A673 (cell line): Measurements from ENCODE around the gene ERP44.

Experiments used
- EZH2 ChIP-seq: fragments of 200-600 bp; sonication (generic); IDR thresholded peaks from 2 replicates; pipeline ENCODE4 v1.6.1; 2017; ENCODE audit warnings: borderline replicate concordance, low read depth, mild to moderate bottlenecking, mixed read lengths, antibody characterized with exemption, low read length; ENCODE audit not compliant: poor library complexity, severe bottlenecking
- TF ChIP-seq, protein P1 (sequence below): fragments of 300-800, 200-600 bp; sonication (generic); conservative IDR thresholded peaks from 2 replicates; pipeline ENCODE4 v1.5.1; 2017; ENCODE audit warnings: low read depth, mild to moderate bottlenecking, antibody characterized with exemption, low read length, moderate library complexity, mixed read lengths

DNA sequence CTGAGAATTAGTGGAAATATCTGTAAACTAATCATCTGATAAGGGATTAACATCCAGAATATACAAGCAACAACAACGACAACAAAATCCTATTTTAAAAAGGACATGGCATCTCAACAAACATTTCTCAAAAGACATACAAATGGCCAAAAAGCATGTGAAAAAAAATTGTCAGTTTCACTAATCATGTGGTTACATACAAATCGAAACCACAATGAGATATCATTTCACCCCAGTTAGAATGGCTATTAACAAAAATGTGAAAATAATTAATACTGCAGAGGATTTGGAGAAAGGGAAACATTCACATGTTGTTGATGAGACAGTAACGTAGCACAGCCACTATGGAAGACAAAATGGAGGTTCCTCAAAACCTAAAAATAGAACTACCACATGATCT, 69.5 kb downstream of the ERP44 start:
- TF ChIP-seq, protein P1, sequence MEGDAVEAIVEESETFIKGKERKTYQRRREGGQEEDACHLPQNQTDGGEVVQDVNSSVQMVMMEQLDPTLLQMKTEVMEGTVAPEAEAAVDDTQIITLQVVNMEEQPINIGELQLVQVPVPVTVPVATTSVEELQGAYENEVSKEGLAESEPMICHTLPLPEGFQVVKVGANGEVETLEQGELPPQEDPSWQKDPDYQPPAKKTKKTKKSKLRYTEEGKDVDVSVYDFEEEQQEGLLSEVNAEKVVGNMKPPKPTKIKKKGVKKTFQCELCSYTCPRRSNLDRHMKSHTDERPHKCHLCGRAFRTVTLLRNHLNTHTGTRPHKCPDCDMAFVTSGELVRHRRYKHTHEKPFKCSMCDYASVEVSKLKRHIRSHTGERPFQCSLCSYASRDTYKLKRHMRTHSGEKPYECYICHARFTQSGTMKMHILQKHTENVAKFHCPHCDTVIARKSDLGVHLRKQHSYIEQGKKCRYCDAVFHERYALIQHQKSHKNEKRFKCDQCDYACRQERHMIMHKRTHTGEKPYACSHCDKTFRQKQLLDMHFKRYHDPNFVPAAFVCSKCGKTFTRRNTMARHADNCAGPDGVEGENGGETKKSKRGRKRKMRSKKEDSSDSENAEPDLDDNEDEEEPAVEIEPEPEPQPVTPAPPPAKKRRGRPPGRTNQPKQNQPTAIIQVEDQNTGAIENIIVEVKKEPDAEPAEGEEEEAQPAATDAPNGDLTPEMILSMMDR: no peak
- no peak for TF ChIP-seq EZH2
